Smooth muscle cell of the brain vasculature (primary cell): Measurements from ENCODE around the gene PRLH.
"Not testable (repeated sequence)": the region's sequence is repeated elsewhere in the genome, so short reads cannot be mapped to it uniquely, and the experiment has no call there.

Source experiments
- DNase-seq: peaks from one replicate; pipeline ENCODE4 v3.0.0-alpha.2; 2012; ENCODE audit warnings: low read depth, low spot score

The PRLH gene

DNA sequence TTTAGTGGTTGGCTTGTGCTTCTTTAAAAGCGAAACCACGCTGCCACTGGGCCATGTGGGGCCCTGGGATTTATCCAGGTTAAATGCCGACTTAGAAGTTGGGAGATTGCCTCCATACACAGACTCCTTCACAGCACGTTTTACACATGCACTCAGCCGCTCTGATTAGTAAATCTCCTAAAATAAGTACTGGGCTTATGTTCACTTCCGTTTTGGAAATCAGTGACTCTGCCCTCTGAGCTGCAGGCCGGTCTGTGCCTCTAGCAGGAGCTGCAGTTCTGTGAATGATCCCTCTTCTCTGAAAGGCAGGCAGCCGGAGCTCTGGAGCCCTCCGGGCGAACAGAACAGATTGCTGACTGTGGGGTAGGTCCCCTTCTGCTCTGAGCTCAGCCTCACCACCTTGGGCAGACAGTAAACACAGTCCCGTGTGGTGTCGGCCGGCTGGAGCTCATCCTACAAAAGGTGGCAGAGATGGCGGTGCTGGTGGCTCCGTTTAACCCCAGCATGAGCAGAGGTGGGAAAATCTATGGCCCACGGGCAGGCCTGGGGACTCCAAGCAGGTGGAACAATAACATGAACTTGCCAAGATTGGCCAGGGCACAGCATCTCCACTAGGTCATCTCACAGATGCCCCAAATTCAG is 34.0 kb downstream of the PRLH start:
- DNase-seq = no peak

DNA sequence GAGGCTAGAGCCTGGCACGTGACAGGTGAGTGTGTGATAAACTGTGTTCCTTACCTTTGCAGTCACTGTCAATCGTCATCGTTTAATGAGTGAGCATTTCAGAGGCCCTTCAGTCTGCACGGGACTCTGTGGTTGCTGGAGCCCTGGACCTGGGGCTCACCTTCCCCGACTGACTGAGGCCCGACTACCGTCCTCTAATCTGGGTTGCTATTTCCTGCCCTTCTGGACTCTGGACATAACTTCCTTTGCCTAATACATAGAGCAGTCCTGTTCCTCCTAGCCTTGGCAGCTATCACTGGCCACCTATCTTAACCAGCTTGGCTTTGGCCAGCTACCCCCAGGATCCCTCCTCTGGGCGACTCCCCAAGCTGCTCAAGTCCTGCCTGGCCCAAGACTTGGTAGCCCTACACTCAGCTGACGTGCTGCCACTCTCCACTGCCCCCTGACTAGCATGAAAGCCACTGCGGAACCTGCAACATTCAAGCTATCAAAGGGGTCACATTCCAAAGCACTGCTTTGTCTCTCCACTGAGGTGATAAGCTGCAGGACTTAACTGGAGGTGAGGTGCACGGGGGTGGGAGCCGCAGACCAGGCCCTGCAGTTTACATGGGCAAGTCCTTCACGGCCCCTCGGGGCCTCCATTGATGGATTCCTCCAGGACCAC is 35.2 kb downstream of the PRLH start:
- DNase-seq = no peak

DNA sequence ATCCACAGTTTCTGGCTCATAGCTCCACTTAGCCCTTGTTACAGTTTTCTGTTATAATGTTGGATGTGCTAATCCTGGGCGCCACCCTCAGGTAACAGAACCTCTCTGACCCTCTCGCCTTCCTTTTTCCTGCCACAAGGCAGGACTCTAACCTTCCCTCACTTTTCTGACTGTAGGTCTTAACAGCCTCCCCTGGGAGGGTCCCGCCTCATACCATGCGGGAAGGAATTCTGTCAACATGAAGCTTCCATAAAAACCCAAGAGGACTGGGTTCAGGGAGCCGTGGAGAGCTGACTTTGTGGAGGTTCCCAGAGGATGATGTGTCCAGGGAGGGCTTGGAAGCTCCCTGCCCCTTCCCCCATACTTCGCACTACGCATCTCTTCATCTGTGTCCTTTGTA is 36.0 kb downstream of the PRLH start:
- DNase-seq = no peak

DNA sequence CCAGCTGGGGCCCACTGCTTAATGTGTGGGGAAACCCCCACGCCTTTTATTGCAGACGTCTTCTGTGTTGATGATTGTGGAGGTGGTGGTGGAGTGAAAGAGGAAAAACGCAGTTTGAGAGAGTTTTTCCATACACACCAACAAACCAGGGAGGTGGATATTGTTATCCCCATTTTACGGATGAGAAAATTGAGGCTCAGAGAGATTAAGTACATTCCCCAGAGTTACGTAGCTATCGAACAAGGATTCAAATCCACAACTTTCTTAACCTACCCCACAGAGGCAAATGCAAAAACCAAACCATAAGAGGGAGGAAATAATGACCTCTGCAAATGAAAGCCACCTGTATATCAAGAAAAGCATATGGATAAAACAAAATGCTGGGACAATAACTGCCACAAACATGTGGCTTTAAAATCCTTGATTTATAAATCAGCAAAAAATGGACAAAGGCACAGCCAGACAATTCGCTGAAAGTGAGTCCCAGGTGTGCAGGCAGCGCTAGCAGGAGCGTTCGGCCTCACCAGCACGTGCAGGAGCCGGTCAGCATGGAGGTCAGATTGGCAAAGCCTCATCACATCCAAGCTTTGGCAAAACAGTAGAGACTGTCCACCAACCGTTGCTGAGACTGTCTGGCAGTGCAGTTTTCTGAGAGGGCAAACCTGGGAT is 36.8 kb downstream of the PRLH start:
- DNase-seq = no peak

DNA sequence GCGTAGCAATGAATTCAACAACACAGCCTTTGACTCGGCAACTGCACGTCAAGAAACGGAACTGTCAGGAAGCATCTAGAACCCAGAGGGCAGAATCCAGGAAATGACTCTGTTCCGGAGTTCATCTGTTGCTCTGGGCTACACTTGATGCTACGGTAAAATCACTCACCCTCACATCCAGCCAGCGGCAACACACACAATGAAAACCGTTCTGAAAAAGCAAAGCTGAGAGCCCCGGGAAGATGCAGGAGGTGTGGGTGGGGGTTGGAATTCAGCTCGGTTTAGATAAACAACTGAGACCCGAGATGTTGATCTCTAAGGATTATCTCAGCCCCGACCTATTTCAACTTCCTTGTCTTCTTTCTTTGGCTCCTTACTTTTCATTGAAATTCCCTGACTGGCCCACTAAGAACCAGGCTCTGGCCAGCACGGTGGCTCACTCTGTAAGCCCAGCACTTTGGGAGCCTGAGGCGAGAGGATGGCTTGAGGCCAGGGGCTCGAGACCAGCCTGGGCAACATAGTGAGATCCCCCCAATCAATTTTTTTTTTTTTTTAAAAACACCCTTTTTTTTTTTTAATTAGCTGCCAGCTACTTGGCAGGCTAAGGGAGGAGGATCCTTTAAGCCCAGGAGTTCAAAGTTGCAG is 37.5 kb downstream of the PRLH start:
- DNase-seq = no peak

DNA sequence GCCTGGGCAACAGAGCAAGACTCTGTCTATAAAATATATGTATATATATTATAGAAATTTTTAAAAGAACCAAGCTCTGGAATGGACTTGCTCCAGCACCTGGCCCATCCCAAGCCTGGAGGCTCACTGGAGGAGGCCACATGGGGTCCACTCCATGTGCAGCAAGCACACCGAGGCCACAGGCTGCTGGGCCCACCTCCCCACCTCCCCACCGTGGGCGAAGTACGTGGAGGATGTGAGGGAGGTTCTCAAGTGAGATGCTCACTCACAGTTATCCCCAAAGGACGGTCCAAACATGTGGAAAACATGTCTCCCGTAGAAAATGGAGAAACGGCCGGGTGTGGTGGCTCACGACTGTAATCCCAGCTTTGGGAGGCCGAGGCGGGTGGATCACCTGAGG is 38.0 kb downstream of the PRLH start:
- no peak for DNase-seq

DNA sequence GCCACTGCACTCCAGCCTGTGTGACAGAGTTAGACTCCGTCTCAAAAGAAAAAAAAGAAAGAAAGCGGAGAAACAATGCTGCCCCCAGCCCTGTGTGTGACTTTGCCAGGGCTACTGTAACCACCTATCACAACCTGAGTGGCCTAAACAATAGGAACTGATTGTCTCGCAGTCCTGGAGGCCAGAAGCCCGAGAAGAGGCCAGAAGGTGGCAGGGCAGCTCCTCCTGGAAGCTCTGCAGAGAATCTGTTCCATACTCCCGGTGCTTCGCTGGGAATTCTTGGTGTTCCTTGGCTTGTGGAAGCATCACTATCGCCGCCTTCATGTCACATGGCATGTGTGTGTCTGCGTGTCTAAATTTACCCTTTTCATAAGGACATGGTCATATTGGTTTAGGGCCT is 38.6 kb downstream of the PRLH start:
- no peak for DNase-seq

DNA sequence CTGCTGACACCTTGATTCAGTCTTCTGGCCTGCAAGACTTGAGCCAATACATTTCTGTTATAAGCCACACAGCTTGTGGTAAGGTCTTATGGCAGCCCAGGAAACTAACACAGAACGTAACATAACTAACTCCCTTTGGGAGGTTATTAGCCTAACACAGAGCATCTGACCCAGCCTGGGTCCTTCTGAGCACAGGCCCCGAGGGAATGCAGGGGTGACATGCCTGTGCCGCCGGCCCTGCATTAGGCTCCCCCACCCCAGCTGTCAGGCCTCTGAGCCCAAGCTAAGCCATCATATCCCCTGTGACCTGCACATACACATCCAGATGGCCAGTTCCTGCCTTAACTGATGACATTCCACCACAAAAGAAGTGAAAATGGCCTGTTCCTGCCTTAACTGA is 40.1 kb downstream of the PRLH start:
- not testable (repeated sequence) for DNase-seq

DNA sequence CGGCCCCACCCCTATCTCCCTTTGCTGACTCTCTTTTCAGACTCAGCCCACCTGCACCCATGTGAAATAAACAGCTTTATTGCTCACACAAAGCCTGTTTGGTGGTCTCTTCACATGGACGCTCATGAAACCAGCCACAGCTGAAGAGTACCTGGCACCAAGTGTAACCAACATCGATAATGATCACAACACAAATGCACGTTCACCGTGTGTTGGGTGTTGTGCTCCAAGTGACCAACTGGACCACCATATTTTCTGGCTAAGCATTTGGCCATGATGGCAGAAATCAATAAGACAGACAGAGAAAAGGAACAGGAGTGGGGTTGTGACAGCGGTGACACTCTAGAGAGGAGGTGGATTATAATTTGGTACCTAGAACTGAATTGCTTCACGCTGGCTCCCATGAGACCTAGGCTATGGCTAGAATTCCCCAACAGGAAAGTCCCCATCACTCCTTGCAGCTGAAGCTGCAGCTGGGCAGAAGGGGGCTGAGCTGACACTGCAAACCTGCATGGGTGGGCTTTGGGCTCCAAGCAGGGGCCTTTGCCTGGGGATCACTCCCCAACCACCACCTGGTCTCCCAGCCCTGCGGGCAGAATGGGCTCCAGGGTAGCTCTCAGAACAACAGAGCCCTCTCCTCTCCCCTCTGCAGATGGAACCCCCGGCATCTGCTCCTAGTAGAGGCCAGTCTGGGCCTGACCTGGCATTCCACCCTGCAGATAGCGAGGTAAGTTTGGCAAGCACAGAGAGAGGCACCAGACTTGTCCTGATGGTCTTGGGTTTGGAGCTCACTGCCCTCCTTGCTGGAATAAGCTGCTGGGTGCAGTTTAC is 46.4 kb downstream of the PRLH start:
- no peak for DNase-seq

DNA sequence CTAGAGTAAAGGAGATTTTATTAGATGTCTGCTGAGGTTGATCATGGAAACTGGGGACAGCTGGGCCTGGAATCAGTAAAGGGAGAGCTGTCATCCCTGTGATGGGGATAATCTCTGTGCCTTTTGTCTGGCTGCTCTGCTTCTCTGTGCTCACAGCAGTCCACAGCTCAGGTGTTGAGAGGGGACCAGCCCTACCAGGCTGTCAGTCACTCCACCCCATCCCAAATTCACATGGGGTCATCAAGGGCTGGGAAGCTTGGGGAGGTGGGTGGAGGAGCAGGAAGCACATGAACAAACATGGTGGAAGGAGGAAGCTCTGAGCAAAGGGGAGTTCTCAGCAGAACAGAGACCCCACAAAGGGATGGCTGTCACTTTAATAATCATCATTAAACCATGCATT is 47.3 kb downstream of the PRLH start:
- DNase-seq = no peak

DNA sequence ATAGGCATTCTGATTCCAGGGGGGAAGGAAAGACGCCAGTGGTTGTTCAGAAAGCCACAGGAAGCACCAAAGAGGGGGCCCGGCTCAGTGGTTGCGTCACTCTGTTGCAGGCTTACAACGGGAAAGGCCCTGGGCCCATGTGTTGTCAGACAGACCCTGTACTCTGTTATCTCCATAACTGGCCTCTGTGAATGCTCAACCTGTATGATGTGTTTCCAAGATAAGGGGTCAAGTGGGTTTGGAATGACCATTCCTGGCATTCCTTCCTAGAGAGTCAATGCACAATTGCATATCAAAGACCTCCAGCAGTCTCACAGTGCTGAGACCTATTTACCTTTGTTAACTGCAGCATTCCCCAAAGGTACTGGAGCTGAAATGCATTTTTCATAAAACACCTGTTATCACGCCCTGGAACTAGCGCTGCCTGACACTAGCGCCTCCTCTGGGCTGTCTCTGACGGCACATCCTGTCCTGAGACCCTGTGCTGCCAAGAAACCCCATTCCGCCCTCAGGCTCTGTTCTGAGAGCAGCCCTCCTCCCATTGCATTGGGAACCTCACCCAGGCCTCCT is 47.9 kb downstream of the PRLH start:
- no peak for DNase-seq

DNA sequence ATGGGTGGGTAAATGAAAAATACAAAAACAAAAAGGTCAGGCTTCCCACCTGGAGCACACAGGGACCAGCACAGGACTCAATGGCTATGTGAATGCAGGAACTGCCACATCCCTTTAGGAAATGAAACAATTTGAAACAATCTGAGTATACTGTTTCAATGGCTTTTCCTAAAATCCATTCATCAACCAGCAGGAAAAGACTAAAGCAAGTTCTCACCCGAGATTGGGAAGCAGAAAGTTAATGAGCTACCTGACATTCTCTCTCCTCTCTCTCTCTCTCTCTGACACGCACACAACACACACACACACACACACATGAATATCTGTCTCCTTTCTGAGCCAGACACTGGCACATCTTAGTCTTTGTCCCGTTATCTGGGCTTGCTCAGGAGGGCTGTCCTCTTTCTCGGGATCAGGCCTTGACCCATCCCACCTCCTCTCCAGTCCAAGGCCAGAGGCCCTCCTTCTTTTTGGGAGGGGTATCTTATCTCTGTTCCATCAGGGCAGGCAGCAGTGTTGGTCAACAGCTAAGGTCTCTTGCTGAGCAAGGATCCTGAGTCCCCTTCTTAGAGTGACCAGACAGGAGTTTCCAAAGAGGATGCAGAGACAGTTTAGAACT is 49.4 kb downstream of the PRLH start:
- no peak for DNase-seq

DNA sequence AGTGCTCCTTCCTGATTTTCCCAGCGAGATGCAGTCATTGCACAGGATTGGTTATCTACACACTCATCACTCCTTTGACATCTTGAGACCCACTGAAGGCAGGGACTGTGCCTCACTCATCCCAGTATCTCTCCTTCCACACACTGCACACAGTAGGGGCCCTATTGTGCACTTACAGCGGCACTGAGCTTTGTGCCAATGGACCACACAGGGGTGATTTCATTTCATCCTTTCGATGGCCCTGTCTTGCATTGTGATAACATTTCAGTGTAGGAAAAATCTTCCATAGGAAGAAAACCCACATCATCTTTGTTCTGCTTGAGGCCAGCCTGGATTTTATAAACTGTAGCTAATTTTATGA is 50.0 kb downstream of the PRLH start:
- DNase-seq = no peak
